ENCODE results near the gene CCDC188. TPM values are rescaled to one million over a fixed set of nuclear protein-coding genes. Genes with fewer than 3 reads are reported as not detected.

The CCDC188 gene
- total and polyA plus RNA-seq, 2 of the 13 experiments (the other 11 are each of a cell fraction or from before 2014, with no cell fraction given), result not detected

- ATAC-seq, result no peak
- WGBS (ENCODE audit: low lambda C conversion rate), result no CpG with 5 or more reads among the region's 27 CpGs
Observed at GRCh38 chr22:20179455-20180244, 28.8 kb upstream of the CCDC188 start.

More at GRCh38 chr22:20179455-20180244, 28.8 kb upstream of the CCDC188 start:
- Histone ChIP-seq H3K4me3 (replicated peaks in 1 of 3; ENCODE audit: insufficient read depth in 1 of 3, low read depth in 2 of 3, low read length in 3 of 3) (no peak overlapping the region), H3K9ac (ENCODE audit: insufficient read depth, low read depth, low read length) (no peak overlapping the region), H3K27ac (ENCODE audit: extremely low read length, insufficient read depth, low read length) (no peak overlapping the region), H2AFZ (ENCODE audit: low read length) (no peak overlapping the region), H3K4me1 (ENCODE audit: insufficient read depth, low read length) (no peaks in the 10 kb centered on the region), H3K27me3 (ENCODE audit: control insufficient read depth in 1 of 2, insufficient read depth in 2 of 2, low read length in 2 of 2) (peaks cover 18 to 82% of the 10 kb centered on the region in 2 experiments), H3K9me3 (ENCODE audit: low read length) (no peaks in the 10 kb centered on the region), H4K20me1 (ENCODE audit: insufficient read depth, low read length) (0 out of 2 replicates have a peak, but pooled peaks cover 6% of the 10 kb centered on the region), H3K79me2 (ENCODE audit: insufficient read depth, low read length) (no peaks in the 10 kb centered on the region), H3K36me3 (replicated peaks in 1 of 2; ENCODE audit: control insufficient read depth in 1 of 2, insufficient read depth in 2 of 2, low read length in 2 of 2) (no peaks in the 10 kb centered on the region), H3K4me2 (ENCODE audit: low read depth, low read length) (no peak overlapping the region)
- no TSS peak for BruUV-seq (replicated peaks)
- intact Hi-C loops (cut with micrococcal nuclease; ENCODE audit: unreplicated experiment) (no loop called here), in situ Hi-C loops (cut with HindIII; ENCODE audit: extremely low pct_ligation_motif_present, low pct_unique_long_range_greater_than_20kb) (no loop called here)
- CTCF ChIA-PET (ENCODE audit: low intra/inter-chr PET ratio, low total read pairs), result no interaction called here
- TF ChIP-seq ZNF550 (CRISPR knock-in tag; IDR thresholded peaks at IDR 0.05; ENCODE audit: borderline replicate concordance) (no peak), CCAR2 (optimal IDR thresholded peaks at IDR 0.05; ENCODE audit: low read depth, low read length) (no peak), ZSCAN25 (CRISPR knock-in tag; IDR thresholded peaks at IDR 0.05) (no peak), ZNF331 (CRISPR knock-in tag; IDR thresholded peaks at IDR 0.05) (no peak), ZSCAN5A (CRISPR knock-in tag; IDR thresholded peaks at IDR 0.05; ENCODE audit: borderline replicate concordance) (no peak), HMGA1 (CRISPR knock-in tag; conservative IDR thresholded peaks at IDR 0.05) (no peak), ZNF382 (CRISPR knock-in tag; IDR thresholded peaks at IDR 0.05; ENCODE audit: borderline replicate concordance) (no peak), HMGXB4 (CRISPR knock-in tag; IDR thresholded peaks at IDR 0.05; ENCODE audit: borderline replicate concordance in 1 of 2, low read depth in 1 of 2) (no peak), DNMT1 (CRISPR knock-in tag; IDR thresholded peaks at IDR 0.05) (no peak), RERE (CRISPR knock-in tag; IDR thresholded peaks at IDR 0.05; ENCODE audit: low read depth) (no peak)
- DNase-seq (ENCODE audit: low spot score), result no peak
- no peak for FAIRE-seq
- POLR2A ChIA-PET, result no interaction called here
